Fibroblast of skin of abdomen (primary cell): ENCODE data around the gene ATP10B.

Experiments
- DNase-seq: peaks from one replicate; pipeline ENCODE4 v3.0.0-alpha.2; 2013

ATP10B gene

GRCh38 chr5:160635046-160635445 lies 217.0 kb downstream of the ATP10B start:
- no peak for DNase-seq

- no peak for DNase-seq
Measured at GRCh38 chr5:160629003-160629402, 223.0 kb downstream of the ATP10B start.

GRCh38 chr5:160628619-160628968 lies 223.4 kb downstream of the ATP10B start:
- DNase-seq: no peak

- DNase-seq: no peak
Measured at GRCh38 chr5:160627921-160628618, 223.9 kb downstream of the ATP10B start.

- DNase-seq: no peak
Measured at GRCh38 chr5:160626322-160626721, 225.7 kb downstream of the ATP10B start.

GRCh38 chr5:160621526-160621925 lies 230.5 kb downstream of the ATP10B start:
- DNase-seq: no peak

- DNase-seq: no peak
Measured at GRCh38 chr5:160620401-160620800, 231.6 kb downstream of the ATP10B start.

GRCh38 chr5:160619381-160619780 lies 232.6 kb downstream of the ATP10B start:
- no peak for DNase-seq

GRCh38 chr5:160618286-160618685 lies 233.7 kb downstream of the ATP10B start:
- no peak for DNase-seq

GRCh38 chr5:160616712-160617497 lies 235.1 kb downstream of the ATP10B start:
- DNase-seq: no peak

GRCh38 chr5:160614136-160614535 lies 237.9 kb downstream of the ATP10B start:
- DNase-seq: no peak

GRCh38 chr5:160605266-160605665 lies 246.7 kb downstream of the ATP10B start:
- no peak for DNase-seq

GRCh38 chr5:160604484-160604883 lies 247.5 kb downstream of the ATP10B start:
- DNase-seq: no peak

- DNase-seq: no peak
Measured at GRCh38 chr5:160602744-160603143, 249.3 kb downstream of the ATP10B start.

- no peak for DNase-seq
Measured at GRCh38 chr5:160601046-160601445, 251.0 kb downstream of the ATP10B start.

- DNase-seq: no peak
Measured at GRCh38 chr5:160573318-160573717, 278.7 kb downstream of the ATP10B start.

- no peak for DNase-seq
Measured at GRCh38 chr5:160567031-160567705, 284.8 kb downstream of the ATP10B start.

- no peak for DNase-seq
Measured at GRCh38 chr5:160565376-160565775, 286.6 kb downstream of the ATP10B start.

GRCh38 chr5:160556846-160557245 lies 295.2 kb downstream of the ATP10B start:
- DNase-seq: peak; percentile 74

GRCh38 chr5:160555971-160556631 lies 295.9 kb downstream of the ATP10B start:
- peak; percentile 69 for DNase-seq

GRCh38 chr5:160555581-160555970 lies 296.4 kb downstream of the ATP10B start:
- no peak for DNase-seq

- DNase-seq: no peak
Measured at GRCh38 chr5:160550075-160550474, 301.9 kb downstream of the ATP10B start.
